ENCODE results near the gene TAF10.

- TF ChIP-seq LEF1 (IDR thresholded peaks at IDR 0.05; ENCODE audit: borderline replicate concordance), result no peak
- TF ChIP-seq FOXM1 (IDR thresholded peaks at IDR 0.05; ENCODE audit: borderline replicate concordance), result no peak
- TF ChIP-seq TARDBP (IDR thresholded peaks at IDR 0.05), result no peak
- no peak for TF ChIP-seq PKNOX1 (IDR thresholded peaks at IDR 0.05)
- TF ChIP-seq FOXA1 (IDR thresholded peaks at IDR 0.05), result no peak
- no peak for TF ChIP-seq BHLHE40 (IDR thresholded peaks at IDR 0.05; ENCODE audit: borderline replicate concordance)
Measured at GRCh38 chr11:6563121-6563619, 48.8 kb downstream of the TAF10 start.

Data from HEK293T (cell line).